Neural cell (in vitro differentiated cells): ENCODE results near the gene MERTK. TPM values are rescaled to one million over a fixed set of nuclear protein-coding genes. Genes with fewer than 3 reads are reported as not detected.

ENCODE experiments used
- H2AFZ ChIP-seq: fragments of 200-600, 300-800 bp; sonication (generic), shearing (Covaris generic); 2 replicates; pipeline ENCODE4 v1.6.0; 2014; ENCODE audit warnings: low read depth, mild to moderate bottlenecking, antibody characterized with exemption, low read length, moderate library complexity
- H3F3A ChIP-seq: fragments of 200-600 bp; shearing (Covaris generic); 2 replicates; pipeline ENCODE4 v1.6.1; 2016; ENCODE audit warnings: mild to moderate bottlenecking, moderate library complexity, mixed read lengths, antibody characterized with exemption, low read length; ENCODE audit not compliant: insufficient read depth, poor library complexity, severe bottlenecking
- H3K27ac ChIP-seq: fragments of 200-600, 300-800 bp; sonication (generic), shearing (Covaris generic); 2 replicates; pipeline ENCODE4 v1.5.1; 2014; ENCODE audit warnings: mild to moderate bottlenecking, low read length, moderate library complexity
- H3K27me3 ChIP-seq: fragments of 300-800, 200-600 bp; sonication (generic), shearing (Covaris generic); 2 replicates; pipeline ENCODE4 v1.6.0; 2014; ENCODE audit warnings: mild to moderate bottlenecking, low read depth, low read length, moderate library complexity; ENCODE audit not compliant: insufficient read depth
- H3K36me3 ChIP-seq: fragments of 300-800, 200-600 bp; sonication (generic), shearing (Covaris generic); 2 replicates; pipeline ENCODE4 v1.5.1; 2014; ENCODE audit warnings: mild to moderate bottlenecking, antibody characterized with exemption, low read length, moderate library complexity; ENCODE audit not compliant: insufficient read depth
- H3K4me2 ChIP-seq: fragments of 300-800, 200-600 bp; sonication (generic), shearing (Covaris generic); 2 replicates; pipeline ENCODE4 v1.6.0; 2014; ENCODE audit warnings: mild to moderate bottlenecking, low read length
- H3K4me3 ChIP-seq: fragments of 300-800, 200-600 bp; sonication (generic), shearing (Covaris generic); 2 replicates; pipeline ENCODE4 v1.5.1; 2014; ENCODE audit warnings: mild to moderate bottlenecking, low read length, moderate library complexity
- H3K79me2 ChIP-seq: fragments of 200-600 bp; shearing (Covaris generic); replicated peaks from 2 replicates; pipeline ENCODE4 v1.6.0; 2014; ENCODE audit warnings: mild to moderate bottlenecking, low read length, moderate library complexity; ENCODE audit not compliant: insufficient read depth
- H3K9ac ChIP-seq: fragments of 300-800, 200-600 bp; sonication (generic), shearing (Covaris generic); 2 replicates; pipeline ENCODE4 v1.6.1; 2016; ENCODE audit warnings: mild to moderate bottlenecking, low read length, mixed read lengths
- H3K9me2 ChIP-seq: fragments of 200-600 bp; shearing (Covaris generic); 2 replicates; pipeline ENCODE4 v1.6.1; 2016; ENCODE audit warnings: mild to moderate bottlenecking, low read length, mixed read lengths; ENCODE audit not compliant: insufficient read depth
- H3K9me3 ChIP-seq: fragments of 200-600, 300-800 bp; sonication (generic), shearing (Covaris generic); 2 replicates; pipeline ENCODE4 v1.6.1; 2016; ENCODE audit warnings: mild to moderate bottlenecking, mixed run types, low read length, moderate library complexity, mixed read lengths
- H4K20me1 ChIP-seq: fragments of 200-600 bp; shearing (Covaris generic); 2 replicates; pipeline ENCODE4 v1.6.1; 2016; ENCODE audit warnings: mild to moderate bottlenecking, mixed run types; ENCODE audit not compliant: insufficient read depth
- EP300 ChIP-seq: fragments of 450-650 bp; conservative IDR thresholded peaks from 2 replicates; pipeline ENCODE4 v1.6.1; 2014; ENCODE audit warnings: antibody characterized with exemption, mild to moderate bottlenecking, moderate library complexity; ENCODE audit not compliant: poor library complexity, severe bottlenecking
- EZH2 ChIP-seq: fragments of 200-600, 300-800 bp; shearing (Covaris generic), sonication (generic); IDR thresholded peaks from 2 replicates; pipeline ENCODE4 v1.6.1; 2014; ENCODE audit warnings: antibody characterized with exemption, low read length, borderline replicate concordance, mild to moderate bottlenecking; ENCODE audit not compliant: insufficient read depth, poor library complexity, severe bottlenecking
- MXI1 ChIP-seq: fragments of 450-650 bp; conservative IDR thresholded peaks from 2 replicates; pipeline ENCODE4 v1.6.1; 2014; ENCODE audit warnings: antibody characterized with exemption, mild to moderate bottlenecking; ENCODE audit not compliant: poor library complexity, severe bottlenecking
- POLR2AphosphoS5 ChIP-seq: IDR thresholded peaks from 2 replicates; pipeline ENCODE4 v1.6.1; 2012
- RAD21 ChIP-seq: fragments of 450-650 bp; conservative IDR thresholded peaks from 2 replicates; pipeline ENCODE4 v1.6.1; 2014; ENCODE audit warnings: antibody characterized with exemption, mild to moderate bottlenecking, moderate library complexity
- SMC3 ChIP-seq: fragments of 450-650 bp; conservative IDR thresholded peaks from 2 replicates; pipeline ENCODE4 v1.6.1; 2014; ENCODE audit warnings: antibody characterized with exemption, mild to moderate bottlenecking, moderate library complexity; ENCODE audit not compliant: poor library complexity
- TAF1 ChIP-seq: IDR thresholded peaks from 2 replicates; pipeline ENCODE4 v1.6.1; 2012; ENCODE audit warnings: low read depth
- polyA plus RNA-seq: library from polyadenylated mRNA; depleted of rRNA; stranded (reverse); fragments of >200 nt; gene quantifications from 2 replicates; pipeline ENCODE4 v1.2.3, GENCODE V29; 2014
- TF ChIP-seq, protein P1 (sequence below): IDR thresholded peaks from 2 replicates; pipeline ENCODE4 v1.6.1; 2012; ENCODE audit warnings: borderline replicate concordance
- TF ChIP-seq, protein P2 (sequence below): fragments of 450-650 bp; IDR thresholded peaks from 2 replicates; pipeline ENCODE4 v1.5.1; 2014; ENCODE audit warnings: antibody characterized with exemption, mild to moderate bottlenecking, moderate library complexity; ENCODE audit not compliant: poor library complexity, severe bottlenecking

The MERTK gene
- polyA plus RNA-seq, 1 donor from 2014 or later = 0.53 TPM

DNA sequence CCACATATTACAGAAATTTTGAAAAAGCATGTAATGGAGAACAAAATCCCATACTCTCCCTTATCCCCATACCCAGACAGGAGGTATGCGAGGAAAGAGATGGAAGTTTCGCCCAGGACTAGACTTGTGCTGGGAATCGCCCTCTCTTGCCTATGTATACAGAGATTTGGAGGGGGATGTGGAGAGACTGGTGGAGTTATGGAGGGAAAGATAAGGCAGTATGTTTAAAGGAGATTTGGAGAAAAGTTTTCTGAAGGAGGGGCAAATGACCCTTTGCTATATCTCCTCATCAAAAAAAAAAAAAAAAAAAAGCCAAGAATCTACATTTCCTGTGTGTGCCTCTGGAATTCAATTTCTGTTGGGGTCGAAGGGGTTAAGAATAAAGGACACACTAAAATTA is 75.3 kb downstream of the MERTK start:
- Histone ChIP-seq H4K20me1 (no peaks in the 10 kb centered on the region), H3K9me2 (no peaks in the 10 kb centered on the region), H3K27ac (no peak overlapping the region), H3K4me3 (no peak overlapping the region), H3K9me3 (no peaks in the 10 kb centered on the region), H3K36me3 (no peaks in the 10 kb centered on the region), H3F3A (no peaks in the 10 kb centered on the region), H2AFZ (no peak overlapping the region), H3K27me3 (no peaks in the 10 kb centered on the region), H3K9ac (no peak overlapping the region), H3K79me2 (no peaks in the 10 kb centered on the region), H3K4me2 (no peak overlapping the region)
- no peak for TF ChIP-seq POLR2AphosphoS5
- no peak for TF ChIP-seq RAD21
- TF ChIP-seq, protein P1, sequence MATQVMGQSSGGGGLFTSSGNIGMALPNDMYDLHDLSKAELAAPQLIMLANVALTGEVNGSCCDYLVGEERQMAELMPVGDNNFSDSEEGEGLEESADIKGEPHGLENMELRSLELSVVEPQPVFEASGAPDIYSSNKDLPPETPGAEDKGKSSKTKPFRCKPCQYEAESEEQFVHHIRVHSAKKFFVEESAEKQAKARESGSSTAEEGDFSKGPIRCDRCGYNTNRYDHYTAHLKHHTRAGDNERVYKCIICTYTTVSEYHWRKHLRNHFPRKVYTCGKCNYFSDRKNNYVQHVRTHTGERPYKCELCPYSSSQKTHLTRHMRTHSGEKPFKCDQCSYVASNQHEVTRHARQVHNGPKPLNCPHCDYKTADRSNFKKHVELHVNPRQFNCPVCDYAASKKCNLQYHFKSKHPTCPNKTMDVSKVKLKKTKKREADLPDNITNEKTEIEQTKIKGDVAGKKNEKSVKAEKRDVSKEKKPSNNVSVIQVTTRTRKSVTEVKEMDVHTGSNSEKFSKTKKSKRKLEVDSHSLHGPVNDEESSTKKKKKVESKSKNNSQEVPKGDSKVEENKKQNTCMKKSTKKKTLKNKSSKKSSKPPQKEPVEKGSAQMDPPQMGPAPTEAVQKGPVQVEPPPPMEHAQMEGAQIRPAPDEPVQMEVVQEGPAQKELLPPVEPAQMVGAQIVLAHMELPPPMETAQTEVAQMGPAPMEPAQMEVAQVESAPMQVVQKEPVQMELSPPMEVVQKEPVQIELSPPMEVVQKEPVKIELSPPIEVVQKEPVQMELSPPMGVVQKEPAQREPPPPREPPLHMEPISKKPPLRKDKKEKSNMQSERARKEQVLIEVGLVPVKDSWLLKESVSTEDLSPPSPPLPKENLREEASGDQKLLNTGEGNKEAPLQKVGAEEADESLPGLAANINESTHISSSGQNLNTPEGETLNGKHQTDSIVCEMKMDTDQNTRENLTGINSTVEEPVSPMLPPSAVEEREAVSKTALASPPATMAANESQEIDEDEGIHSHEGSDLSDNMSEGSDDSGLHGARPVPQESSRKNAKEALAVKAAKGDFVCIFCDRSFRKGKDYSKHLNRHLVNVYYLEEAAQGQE = no peak
- no peak for TF ChIP-seq MXI1
- no peak for TF ChIP-seq EP300
- TF ChIP-seq, protein P2, sequence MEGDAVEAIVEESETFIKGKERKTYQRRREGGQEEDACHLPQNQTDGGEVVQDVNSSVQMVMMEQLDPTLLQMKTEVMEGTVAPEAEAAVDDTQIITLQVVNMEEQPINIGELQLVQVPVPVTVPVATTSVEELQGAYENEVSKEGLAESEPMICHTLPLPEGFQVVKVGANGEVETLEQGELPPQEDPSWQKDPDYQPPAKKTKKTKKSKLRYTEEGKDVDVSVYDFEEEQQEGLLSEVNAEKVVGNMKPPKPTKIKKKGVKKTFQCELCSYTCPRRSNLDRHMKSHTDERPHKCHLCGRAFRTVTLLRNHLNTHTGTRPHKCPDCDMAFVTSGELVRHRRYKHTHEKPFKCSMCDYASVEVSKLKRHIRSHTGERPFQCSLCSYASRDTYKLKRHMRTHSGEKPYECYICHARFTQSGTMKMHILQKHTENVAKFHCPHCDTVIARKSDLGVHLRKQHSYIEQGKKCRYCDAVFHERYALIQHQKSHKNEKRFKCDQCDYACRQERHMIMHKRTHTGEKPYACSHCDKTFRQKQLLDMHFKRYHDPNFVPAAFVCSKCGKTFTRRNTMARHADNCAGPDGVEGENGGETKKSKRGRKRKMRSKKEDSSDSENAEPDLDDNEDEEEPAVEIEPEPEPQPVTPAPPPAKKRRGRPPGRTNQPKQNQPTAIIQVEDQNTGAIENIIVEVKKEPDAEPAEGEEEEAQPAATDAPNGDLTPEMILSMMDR = no peak
- no peak for TF ChIP-seq EZH2
- TF ChIP-seq TAF1 = no peak
- TF ChIP-seq SMC3 = no peak

DNA sequence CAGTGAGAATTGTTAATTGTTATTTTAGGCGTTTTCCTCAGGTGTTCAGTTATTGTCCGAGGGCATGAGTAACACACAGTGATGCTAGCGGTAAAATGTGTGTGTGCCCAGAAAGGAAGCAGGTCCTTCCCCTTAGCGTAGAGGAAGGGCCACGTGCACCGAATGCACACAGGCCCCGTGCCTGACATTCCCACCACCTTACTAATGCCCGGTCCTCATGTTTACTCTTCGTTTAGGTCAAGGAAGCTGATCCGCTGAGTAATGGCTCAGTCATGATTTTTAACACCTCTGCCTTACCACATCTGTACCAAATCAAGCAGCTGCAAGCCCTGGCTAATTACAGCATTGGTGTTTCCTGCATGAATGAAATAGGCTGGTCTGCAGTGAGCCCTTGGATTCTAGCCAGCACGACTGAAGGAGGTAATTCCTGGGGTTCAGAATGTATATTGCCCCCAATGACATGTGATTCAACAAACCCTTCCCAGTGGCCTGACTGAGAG is 76.7 kb downstream of the MERTK start:
- Histone ChIP-seq H2AFZ (no peak overlapping the region), H3K27me3 (no peaks in the 10 kb centered on the region), H3K9ac (no peak overlapping the region), H3K9me2 (no peaks in the 10 kb centered on the region), H4K20me1 (no peaks in the 10 kb centered on the region), H3K4me3 (no peak overlapping the region), H3K36me3 (no peaks in the 10 kb centered on the region), H3F3A (no peaks in the 10 kb centered on the region), H3K9me3 (no peaks in the 10 kb centered on the region), H3K27ac (no peak overlapping the region), H3K79me2 (no peaks in the 10 kb centered on the region), H3K4me2 (no peak overlapping the region)
- TF ChIP-seq, protein P1 = no peak
- TF ChIP-seq MXI1 = no peak
